ENCODE data around the gene SAA1.
A peak's percentile ranks its signal among the peaks of the same experiment; 100 is the strongest.
"Not testable (repeated sequence)": the region's sequence is repeated elsewhere in the genome, so short reads cannot be mapped to it uniquely, and the experiment has no call there.

The SAA1 gene

GRCh38 chr11:18259259-18259658 lies 6.8 kb upstream of the SAA1 start:
- DNase-seq (ENCODE audit: low read depth): no peak

- DNase-seq (ENCODE audit: low read depth): no peak
These were observed 4.3 kb upstream of the SAA1 start for GRCh38 chr11:18261721-18262120.

DNA sequence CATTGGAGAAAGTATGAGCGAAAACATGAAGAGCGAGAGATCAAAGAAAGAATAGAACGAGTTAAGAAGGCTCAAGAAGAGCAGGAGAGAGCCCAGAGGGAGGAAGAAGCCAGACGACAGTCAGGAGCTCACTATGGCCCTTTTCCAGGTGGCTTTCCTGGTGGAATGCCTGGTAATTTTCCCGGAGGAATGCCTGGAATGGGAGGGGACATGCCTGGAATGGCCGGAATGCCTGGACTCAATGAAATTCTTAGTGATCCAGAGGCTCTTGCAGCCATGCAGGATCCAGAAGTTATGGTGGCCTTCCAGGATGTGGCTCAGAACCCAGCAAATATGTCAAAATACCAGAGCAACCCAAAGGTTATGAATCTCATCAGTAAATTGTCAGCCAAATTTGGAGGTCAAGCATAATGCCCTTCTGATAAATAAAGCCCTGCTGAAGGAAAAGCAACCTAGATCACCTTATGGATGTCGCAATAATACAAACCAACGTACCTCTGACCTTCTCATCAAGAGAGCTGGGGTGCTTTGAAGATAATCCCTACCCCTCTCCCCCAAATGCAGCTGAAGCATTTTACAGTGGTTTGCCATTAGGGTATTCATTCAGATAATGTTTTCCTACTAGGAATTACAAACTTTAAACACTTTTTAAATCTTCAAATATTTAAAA lies 3.2 kb upstream of the SAA1 start:
- DNase-seq (ENCODE audit: low read depth): peak; percentile 6

- DNase-seq (ENCODE audit: low read depth): no peak
These were observed 2.0 kb upstream of the SAA1 start for GRCh38 chr11:18264035-18264434.

- no peak for DNase-seq (ENCODE audit: low read depth)
These were observed 1.1 kb upstream of the SAA1 start for GRCh38 chr11:18264677-18265555.

DNA sequence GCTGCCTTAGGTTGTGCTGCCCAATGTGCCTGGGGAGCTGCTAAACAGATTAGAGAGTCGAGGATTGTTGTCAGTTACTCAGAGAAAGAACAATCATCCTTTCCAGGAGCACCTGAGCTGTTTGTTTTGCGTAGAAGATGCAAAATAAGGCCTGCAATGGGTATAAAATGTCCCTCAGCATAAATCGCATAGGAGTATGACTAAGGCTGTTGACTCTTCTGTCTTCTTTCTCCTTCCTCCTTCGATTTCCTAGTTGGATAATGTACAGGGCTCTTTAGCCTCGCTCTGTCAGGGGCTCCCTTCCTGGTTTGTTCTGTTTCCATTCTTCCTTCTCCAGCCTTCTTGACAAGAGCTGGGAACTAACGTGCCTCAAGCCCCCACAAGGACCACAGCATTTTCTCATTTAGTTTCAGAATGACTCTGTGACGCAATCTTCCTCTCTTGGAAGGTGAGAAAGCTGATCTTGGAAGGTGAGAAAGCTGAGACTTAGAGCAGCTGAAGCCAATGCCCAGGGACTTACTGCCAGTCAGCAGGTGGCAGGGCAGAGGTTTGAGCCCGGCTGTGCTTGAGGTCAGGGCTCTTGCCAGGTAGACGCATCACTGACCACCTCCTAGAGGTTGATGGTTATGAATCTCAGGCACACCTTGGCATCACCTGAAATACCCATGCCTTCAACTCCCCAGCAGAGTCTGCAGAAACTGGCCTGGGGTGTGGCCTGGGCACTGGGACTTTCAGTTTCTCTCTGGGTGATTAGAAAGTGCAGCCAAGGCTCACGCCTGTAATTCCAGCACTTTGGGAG lies 1.5 kb downstream of the SAA1 start:
- not testable (repeated sequence) for DNase-seq (ENCODE audit: low read depth)

DNA sequence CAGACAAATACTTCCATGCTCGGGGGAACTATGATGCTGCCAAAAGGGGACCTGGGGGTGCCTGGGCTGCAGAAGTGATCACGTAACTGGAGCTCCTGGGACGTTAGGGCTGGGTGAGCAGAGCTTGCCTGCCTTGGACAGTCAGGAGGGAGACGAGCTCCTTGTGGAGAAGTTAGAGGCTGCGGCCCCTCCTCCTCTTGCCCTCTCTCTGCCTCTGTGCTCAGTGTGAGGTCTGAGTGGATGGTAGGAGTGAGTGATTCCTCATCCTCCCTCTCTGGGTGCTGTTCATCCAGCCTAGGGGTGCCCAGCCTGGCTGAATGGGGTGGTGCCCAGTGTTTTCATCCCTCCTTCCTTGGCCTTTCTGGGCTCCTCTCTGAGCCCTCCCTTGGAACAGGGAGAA lies 3.2 kb downstream of the SAA1 start:
- DNase-seq (ENCODE audit: low read depth): not testable (repeated sequence)

GRCh38 chr11:18270102-18270501 lies 4.0 kb downstream of the SAA1 start:
- DNase-seq (ENCODE audit: low read depth): no peak

GRCh38 chr11:18271206-18271605 lies 5.1 kb downstream of the SAA1 start:
- DNase-seq (ENCODE audit: low read depth): no peak

- no peak for DNase-seq (ENCODE audit: low read depth)
These were observed 11.7 kb downstream of the SAA1 start for GRCh38 chr11:18277565-18278271.

- no peak for DNase-seq (ENCODE audit: low read depth)
These were observed 14.5 kb downstream of the SAA1 start for GRCh38 chr11:18280438-18281045.

DNA sequence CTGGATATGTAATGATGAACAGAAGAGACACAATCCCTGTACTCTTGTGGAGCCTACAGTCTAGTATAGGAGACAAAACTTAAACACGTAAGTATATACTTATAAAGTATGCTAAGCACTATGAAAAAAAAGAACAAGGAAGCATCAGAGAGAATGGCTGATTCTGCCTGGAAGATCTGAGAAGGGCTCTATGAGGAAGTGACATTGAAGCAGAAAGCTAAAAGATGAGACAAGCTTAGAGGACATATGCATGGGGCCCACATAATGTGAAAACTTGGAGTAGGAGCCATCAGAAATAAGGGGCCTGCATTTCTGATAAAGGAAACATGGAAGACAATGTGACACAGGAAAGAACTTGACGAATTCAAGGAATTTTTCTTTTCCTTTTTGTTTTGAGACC lies 16.6 kb downstream of the SAA1 start:
- no peak for DNase-seq (ENCODE audit: low read depth)

- DNase-seq (ENCODE audit: low read depth): no peak
These were observed 19.8 kb downstream of the SAA1 start for GRCh38 chr11:18285841-18286240.

DNA sequence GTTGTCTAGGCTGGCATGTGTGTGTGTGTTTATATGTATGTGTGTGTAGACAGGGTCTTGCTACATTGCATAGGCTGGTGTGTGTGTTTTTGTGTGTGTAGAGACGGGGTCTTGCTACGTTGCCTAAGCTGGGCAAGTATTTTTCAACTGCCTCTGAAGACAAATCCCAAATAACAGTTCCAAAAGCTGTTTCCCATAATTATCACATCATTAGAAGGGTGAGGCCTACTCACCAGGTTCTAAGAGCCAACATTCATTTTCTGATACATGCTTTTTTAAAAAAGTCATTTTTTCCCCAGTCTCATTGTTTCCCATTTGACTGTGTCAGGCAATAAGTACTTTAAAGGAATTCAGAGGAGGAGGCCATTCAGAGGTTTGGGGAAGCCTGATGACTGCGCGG lies 22.8 kb downstream of the SAA1 start:
- no peak for DNase-seq (ENCODE audit: low read depth)

- DNase-seq (ENCODE audit: low read depth): no peak
These were observed 28.8 kb downstream of the SAA1 start for GRCh38 chr11:18294862-18295261.

DNA sequence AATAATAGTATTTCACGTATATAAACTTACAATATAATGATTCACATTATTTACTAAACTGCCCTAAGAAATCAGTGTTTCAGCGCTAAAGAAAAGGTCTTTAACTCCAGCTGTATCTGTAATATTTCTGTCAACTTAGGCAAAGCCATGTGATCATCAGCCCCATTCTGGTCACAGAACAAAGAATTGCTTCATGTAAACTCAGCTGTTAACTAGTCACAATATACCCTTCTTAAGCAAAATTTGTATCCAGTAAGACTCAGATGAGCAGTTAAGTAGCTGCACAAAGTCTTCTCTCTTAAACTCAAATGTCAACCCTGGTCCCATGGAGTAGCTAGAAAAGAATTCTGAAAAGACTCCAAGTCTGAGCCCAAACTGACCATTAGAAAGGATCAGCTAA lies 29.3 kb downstream of the SAA1 start:
- DNase-seq (ENCODE audit: low read depth): no peak

GRCh38 chr11:18299721-18300120 lies 33.7 kb downstream of the SAA1 start:
- no peak for DNase-seq (ENCODE audit: low read depth)

- DNase-seq (ENCODE audit: low read depth): no peak
These were observed 38.7 kb downstream of the SAA1 start for GRCh38 chr11:18304745-18305144.

DNA sequence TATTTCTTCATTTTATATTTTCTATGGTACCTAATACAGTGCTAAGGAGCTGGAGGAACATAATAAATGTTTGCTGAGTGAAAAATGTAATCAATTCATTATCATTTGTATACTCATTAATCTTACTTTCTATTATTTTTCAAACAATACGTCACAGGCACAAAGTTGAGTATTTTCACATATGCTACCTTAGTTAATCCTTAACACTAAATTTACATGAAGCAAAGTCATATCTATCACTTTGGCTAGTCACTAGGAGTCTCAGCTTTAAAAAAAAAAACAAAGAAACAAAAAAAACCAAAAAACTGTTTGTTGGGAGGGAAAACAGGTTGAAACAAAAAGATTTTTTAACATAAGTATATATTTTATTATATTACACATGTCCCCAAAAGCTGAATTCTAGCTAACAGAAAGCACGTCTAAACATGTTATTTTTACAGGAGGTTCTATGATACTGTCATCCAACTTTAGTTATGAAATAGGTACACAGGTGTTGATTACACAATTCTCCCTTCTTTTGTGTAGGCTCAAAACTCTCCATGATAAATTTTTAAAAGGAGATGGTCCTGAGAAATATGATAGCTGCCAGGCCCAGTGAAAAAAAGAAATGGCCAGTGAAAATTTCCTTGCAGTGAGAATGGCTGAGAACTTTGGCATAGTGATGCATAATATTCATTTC lies 41.5 kb downstream of the SAA1 start:
- DNase-seq (ENCODE audit: low read depth): no peak

GRCh38 chr11:18308242-18308641 lies 42.2 kb downstream of the SAA1 start:
- DNase-seq (ENCODE audit: low read depth): no peak

DNA sequence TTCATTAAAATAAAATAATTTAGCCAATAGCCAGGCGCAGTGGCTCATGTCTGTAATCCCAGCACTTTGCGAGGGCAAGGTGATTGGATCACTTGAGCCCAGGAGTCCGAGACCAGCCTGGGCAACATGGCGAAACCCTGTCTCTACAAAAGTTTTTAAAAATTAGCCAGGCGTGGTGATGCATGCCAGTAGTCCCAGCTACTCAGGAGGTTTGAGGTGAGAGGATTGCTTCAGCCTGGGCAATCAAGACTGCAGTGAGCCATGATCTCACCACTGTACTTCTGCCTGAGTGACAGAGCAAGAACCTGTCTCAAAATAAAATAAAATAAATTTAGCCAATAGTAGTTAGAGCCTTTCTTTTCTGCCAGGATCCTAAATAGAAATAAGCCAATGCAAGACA lies 43.6 kb downstream of the SAA1 start:
- no peak for DNase-seq (ENCODE audit: low read depth)

Data from GM04504 (cell line).